HG02970 (cell line): ENCODE results near the gene ERGIC3.

Experiments
- ATAC-seq: cut with Tn5 transposase; IDR thresholded peaks from one replicate; pipeline ENCODE4 v1.9.1; 2021; ENCODE audit warnings: mild to moderate bottlenecking, moderate library complexity, moderate number of reproducible peaks; ENCODE audit not compliant: unreplicated experiment, low FRiP score

ERGIC3 gene

GRCh38 chr20:35560105-35560511, 18.2 kb downstream of the ERGIC3 start:
- ATAC-seq: no peak

- ATAC-seq: no peak
These were observed 18.7 kb downstream of the ERGIC3 start for GRCh38 chr20:35560541-35560940.

DNA sequence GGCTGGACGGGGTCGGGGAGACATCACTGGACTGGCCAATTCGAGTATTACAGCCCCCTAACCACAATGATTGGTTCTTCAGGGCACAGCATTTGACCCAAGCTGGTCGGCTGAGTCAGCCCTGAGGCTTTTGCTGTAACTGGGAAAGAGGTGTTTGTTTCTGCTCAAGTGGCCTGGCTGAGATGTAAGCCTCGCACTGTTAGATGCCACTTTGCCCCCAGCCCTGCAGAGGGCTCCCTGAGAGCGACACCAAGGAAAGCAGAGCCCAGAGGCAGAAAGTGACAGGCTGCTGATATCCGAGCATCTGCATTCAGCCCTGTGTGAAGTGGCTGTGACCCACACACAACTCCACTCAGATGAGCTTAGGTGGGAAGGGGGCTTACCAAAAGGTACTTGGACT, 19.4 kb downstream of the ERGIC3 start:
- no peak for ATAC-seq

DNA sequence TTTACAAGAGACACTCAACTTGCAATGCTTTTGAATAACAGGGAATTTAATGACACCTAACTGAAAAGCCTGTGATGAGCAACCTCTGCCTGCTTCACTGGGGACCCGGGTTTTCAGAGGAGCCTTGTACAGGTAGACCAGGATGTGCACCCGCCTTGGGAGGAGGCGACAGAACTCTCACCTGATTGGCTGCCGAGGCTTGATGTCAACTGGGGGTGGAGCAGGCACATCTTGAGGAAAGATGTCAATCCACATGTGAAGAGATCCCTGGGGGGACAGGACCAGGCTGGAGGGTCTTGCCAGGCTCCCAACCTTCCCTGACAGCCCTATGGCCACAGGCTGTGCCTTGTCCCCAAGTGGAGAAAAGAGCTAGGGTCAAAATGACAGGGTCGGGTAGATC, 19.8 kb downstream of the ERGIC3 start:
- ATAC-seq: no peak

GRCh38 chr20:35562541-35563110, 20.7 kb downstream of the ERGIC3 start:
- no peak for ATAC-seq

- no peak for ATAC-seq
These were observed 22.0 kb downstream of the ERGIC3 start for GRCh38 chr20:35563834-35564233.

GRCh38 chr20:35564905-35565304, 23.0 kb downstream of the ERGIC3 start:
- no peak for ATAC-seq

- ATAC-seq: no peak
These were observed 26.8 kb downstream of the ERGIC3 start for GRCh38 chr20:35568645-35569044.

DNA sequence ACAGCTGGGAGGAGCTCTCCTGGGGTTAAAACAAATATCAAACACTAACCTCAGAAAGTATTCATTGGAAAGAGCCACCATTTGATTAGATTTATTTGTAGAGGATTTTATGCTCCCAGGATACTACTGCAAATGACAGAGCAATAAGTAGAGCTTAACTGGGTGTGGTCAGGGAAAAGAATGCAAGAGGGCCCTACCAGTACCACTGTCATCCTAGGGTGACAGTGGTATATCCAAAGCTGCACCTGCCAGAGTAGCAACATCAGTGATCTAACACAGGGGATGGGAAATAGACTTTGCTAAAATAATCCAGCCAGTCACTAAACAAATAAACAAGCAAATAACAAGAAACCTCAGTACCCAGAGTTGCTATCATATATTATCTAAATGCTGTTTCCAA, 29.7 kb downstream of the ERGIC3 start:
- ATAC-seq: no peak

DNA sequence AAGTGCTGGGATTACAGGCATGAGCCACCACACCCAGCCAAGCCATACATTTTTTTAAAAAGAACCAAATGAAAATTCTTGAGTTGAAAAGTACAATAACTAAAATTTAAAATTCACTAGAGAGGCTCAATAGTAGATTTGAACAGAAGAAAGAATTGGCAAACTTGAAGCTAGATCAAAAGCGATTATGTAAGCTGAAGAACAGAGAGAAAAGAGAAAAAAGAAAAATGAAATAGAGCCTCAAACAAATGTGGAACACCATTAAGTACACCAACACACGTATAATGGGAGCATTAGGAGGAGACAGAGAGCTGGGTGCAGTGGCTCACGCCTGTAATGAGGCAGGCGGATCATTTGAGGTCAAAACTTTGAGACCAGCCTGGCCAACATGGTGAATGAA, 31.0 kb downstream of the ERGIC3 start:
- no peak for ATAC-seq

GRCh38 chr20:35575958-35576357, 34.1 kb downstream of the ERGIC3 start:
- ATAC-seq: no peak

DNA sequence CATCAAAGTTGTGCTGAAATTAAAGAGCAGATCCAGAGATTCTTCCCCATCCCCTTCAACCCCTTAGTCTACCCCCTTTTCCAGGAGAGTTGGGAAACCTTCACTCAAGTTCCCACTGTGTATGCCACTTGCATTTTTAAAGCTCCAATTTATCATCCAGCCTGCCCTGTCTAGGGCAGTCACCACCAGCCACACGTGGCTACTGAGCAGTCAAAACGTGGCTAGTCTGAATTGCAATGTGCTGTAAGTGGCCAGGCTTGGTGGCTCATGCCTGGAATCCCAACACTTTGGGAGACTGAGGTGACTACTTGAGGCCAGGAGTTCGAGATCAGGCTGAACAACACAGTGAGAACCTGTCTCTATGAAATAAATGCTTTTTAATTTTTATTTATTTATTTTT, 34.9 kb downstream of the ERGIC3 start:
- no peak for ATAC-seq

DNA sequence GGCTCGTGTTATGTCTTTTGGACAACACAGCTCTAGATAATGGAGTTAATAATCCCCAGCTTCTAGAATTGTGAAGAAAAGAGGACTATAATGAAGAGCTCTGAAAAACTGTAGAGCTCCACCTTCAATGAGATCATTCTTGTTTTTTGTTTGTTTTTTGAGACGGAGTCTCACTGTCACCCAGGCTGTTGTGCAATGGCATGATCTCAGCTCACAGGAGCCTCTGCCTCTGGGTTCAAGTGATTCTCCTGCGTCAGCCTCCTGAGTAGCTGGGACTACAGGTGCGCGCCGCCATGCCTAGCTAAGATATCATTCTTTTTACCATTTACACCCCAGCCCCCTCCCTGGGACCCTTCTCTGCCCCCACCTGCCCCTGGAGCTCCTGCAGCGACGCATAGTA, 36.6 kb downstream of the ERGIC3 start:
- no peak for ATAC-seq

DNA sequence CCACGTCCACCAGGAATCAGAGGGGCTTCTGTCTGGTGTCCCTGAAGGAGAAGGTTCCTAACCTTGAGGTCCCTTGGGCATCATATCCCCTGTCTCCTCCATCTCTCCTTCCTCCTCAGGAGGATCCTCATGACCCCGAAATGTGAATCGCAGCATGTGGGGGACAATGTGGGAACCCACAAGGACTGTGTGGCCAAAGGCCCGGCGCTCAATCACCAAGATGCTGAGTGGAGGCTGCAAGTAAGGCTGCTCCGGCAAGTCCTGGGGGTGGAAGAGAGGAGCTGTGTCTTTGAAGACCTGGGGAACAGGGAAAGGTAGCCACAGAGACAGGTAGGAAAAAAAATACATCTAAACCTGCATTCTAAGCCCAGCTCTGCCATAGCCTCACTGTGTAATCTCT, 37.3 kb downstream of the ERGIC3 start:
- no peak for ATAC-seq

DNA sequence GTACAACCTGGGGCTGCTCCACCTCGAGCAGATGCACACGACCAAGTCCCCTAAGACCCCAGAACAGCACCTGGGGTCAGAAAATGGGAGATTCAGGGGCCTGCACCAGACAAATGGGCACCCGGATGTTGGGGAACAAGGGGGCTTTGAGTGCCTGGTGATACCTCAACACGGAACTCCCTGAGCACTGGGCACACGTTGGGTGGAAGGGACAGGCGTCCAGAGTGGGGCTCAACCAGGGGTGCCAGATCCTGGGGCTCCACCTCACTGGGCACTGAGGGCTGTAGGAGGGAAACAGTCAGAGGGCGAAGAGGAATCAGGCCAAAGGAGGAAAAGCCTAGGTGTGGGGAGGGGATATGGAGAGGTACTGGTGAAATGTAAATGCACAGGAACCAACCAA, 40.3 kb downstream of the ERGIC3 start:
- no peak for ATAC-seq

- ATAC-seq: no peak
These were observed 41.0 kb downstream of the ERGIC3 start for GRCh38 chr20:35582741-35583404.

GRCh38 chr20:35583636-35584560, 42.0 kb downstream of the ERGIC3 start:
- ATAC-seq: no peak

GRCh38 chr20:35586751-35587425, 45.0 kb downstream of the ERGIC3 start:
- ATAC-seq: no peak

- no peak for ATAC-seq
These were observed 45.6 kb downstream of the ERGIC3 start for GRCh38 chr20:35587436-35587835.

GRCh38 chr20:35588397-35588796, 46.5 kb downstream of the ERGIC3 start:
- ATAC-seq: no peak
